ENCODE data around the gene OR51D1. TPM values are rescaled to one million over a fixed set of nuclear protein-coding genes. Genes with fewer than 3 reads are reported as not detected.

OR51D1 gene
- total RNA-seq, result not detected
- not detected for polyA plus RNA-seq

GRCh38 chr11:4636962-4637661, at the start of gene OR51D1:
TSS of gene OR51D1 (plus strand) at chr11:4637477. CDS start at chr11:4639791, 2,314 bp downstream.
- Histone ChIP-seq H3K27ac (ENCODE audit: low read depth) (no peak within 1 kb of the TSS), H3K36me3 (ENCODE audit: insufficient read depth) (no peaks in the 10 kb centered on the region), H3K4me1 (ENCODE audit: insufficient read depth) (no peaks in the 10 kb centered on the region), H3K4me3 (ENCODE audit: low read depth, low read length) (no peak within 1 kb of the TSS)
- peak; percentile 13 for DNase-seq (ENCODE audit: extremely low spot score)
- 32% methylated on average over 21 of the region's 21 CpGs for WGBS

GRCh38 chr11:4589017-4589416, 48.3 kb upstream of the OR51D1 start:
- Histone ChIP-seq H3K36me3 (ENCODE audit: insufficient read depth) (no peaks in the 10 kb centered on the region), H3K4me1 (ENCODE audit: insufficient read depth) (no peaks in the 10 kb centered on the region), H3K27ac (ENCODE audit: low read depth) (no peak overlapping the region), H3K4me3 (ENCODE audit: low read depth, low read length) (no peak overlapping the region)
- 69% methylated on average over 3 of the region's 3 CpGs for WGBS
- DNase-seq (ENCODE audit: extremely low spot score), result no peak

- no peak within 1 kb of the TSS for H3K27ac ChIP-seq (ENCODE audit: low read depth)
- DNase-seq (ENCODE audit: extremely low spot score), result no peak
- H3K4me1 ChIP-seq (ENCODE audit: insufficient read depth), result no peaks in the 10 kb centered on the region
- no peak within 1 kb of the TSS for H3K4me3 ChIP-seq (ENCODE audit: low read depth, low read length)
- H3K36me3 ChIP-seq (ENCODE audit: insufficient read depth), result no peaks in the 10 kb centered on the region
- 78% methylated on average over 1 of the region's 1 CpG for WGBS
These were observed 43.5 kb upstream of the OR51D1 start, which contains the start of gene OR52I1 for GRCh38 chr11:4593739-4594138. TSS of gene OR52I1 (plus strand) at chr11:4594039. CDS start at chr11:4594039, 0 bp downstream.

- DNase-seq (ENCODE audit: extremely low spot score), result no peak
- 92% methylated on average over 4 of the region's 4 CpGs for WGBS
These were observed 32.2 kb upstream of the OR51D1 start for GRCh38 chr11:4605057-4605456.

GRCh38 chr11:4606231-4607015, 30.9 kb upstream of the OR51D1 start:
- Histone ChIP-seq H3K4me3 (ENCODE audit: low read depth, low read length) (no peak overlapping the region), H3K4me1 (ENCODE audit: insufficient read depth) (no peaks in the 10 kb centered on the region), H3K36me3 (ENCODE audit: insufficient read depth) (no peaks in the 10 kb centered on the region), H3K27ac (ENCODE audit: low read depth) (no peak overlapping the region)
- DNase-seq (ENCODE audit: extremely low spot score), result no peak
- 55% methylated on average over 1 of the region's 1 CpG for WGBS

More at GRCh38 chr11:4605057-4605456, 32.2 kb upstream of the OR51D1 start:
- Histone ChIP-seq H3K4me3 (ENCODE audit: low read depth, low read length) (no peak overlapping the region), H3K27ac (ENCODE audit: low read depth) (no peak overlapping the region), H3K4me1 (ENCODE audit: insufficient read depth) (no peaks in the 10 kb centered on the region), H3K36me3 (ENCODE audit: insufficient read depth) (no peaks in the 10 kb centered on the region)

GRCh38 chr11:4607096-4607495, 30.2 kb upstream of the OR51D1 start:
- DNase-seq (ENCODE audit: extremely low spot score), result no peak
- H3K36me3 ChIP-seq (ENCODE audit: insufficient read depth), result no peaks in the 10 kb centered on the region
- H3K4me3 ChIP-seq (ENCODE audit: low read depth, low read length), result peak overlapping the region; percentile 73
- H3K4me1 ChIP-seq (ENCODE audit: insufficient read depth), result no peaks in the 10 kb centered on the region
- no peak overlapping the region for H3K27ac ChIP-seq (ENCODE audit: low read depth)
- WGBS, result 40% methylated on average over 6 of the region's 6 CpGs

- WGBS, result 4% methylated on average over 43 of the region's 43 CpGs
- DNase-seq (ENCODE audit: extremely low spot score), result peak; percentile 86
- H3K27ac ChIP-seq (ENCODE audit: low read depth), result peak within 1 kb of the TSS; percentile 65
- no peaks in the 10 kb centered on the region for H3K36me3 ChIP-seq (ENCODE audit: insufficient read depth)
- no peaks in the 10 kb centered on the region for H3K4me1 ChIP-seq (ENCODE audit: insufficient read depth)
- peak within 1 kb of the TSS; percentile 73 for H3K4me3 ChIP-seq (ENCODE audit: low read depth, low read length)
These were observed 29.3 kb upstream of the OR51D1 start, which contains the start of gene TRIM68 for GRCh38 chr11:4607781-4608666. TSS of gene TRIM68 (minus strand) at chr11:4608231. CDS start at chr11:4605504, 2,727 bp downstream.

GRCh38 chr11:4610258-4610935, 26.9 kb upstream of the OR51D1 start:
- Histone ChIP-seq H3K4me3 (ENCODE audit: low read depth, low read length) (no peak overlapping the region), H3K27ac (ENCODE audit: low read depth) (no peak overlapping the region), H3K36me3 (ENCODE audit: insufficient read depth) (no peaks in the 10 kb centered on the region), H3K4me1 (ENCODE audit: insufficient read depth) (no peaks in the 10 kb centered on the region)
- 38% methylated on average over 3 of the region's 3 CpGs for WGBS
- no peak for DNase-seq (ENCODE audit: extremely low spot score)

GRCh38 chr11:4611986-4612385, 25.3 kb upstream of the OR51D1 start:
- H3K27ac ChIP-seq (ENCODE audit: low read depth), result no peak overlapping the region
- no peaks in the 10 kb centered on the region for H3K4me1 ChIP-seq (ENCODE audit: insufficient read depth)
- H3K36me3 ChIP-seq (ENCODE audit: insufficient read depth), result no peaks in the 10 kb centered on the region
- 86% methylated on average over 2 of the region's 2 CpGs for WGBS
- no peak overlapping the region for H3K4me3 ChIP-seq (ENCODE audit: low read depth, low read length)
- DNase-seq (ENCODE audit: extremely low spot score), result no peak

GRCh38 chr11:4615856-4616444, 21.3 kb upstream of the OR51D1 start:
- Histone ChIP-seq H3K27ac (ENCODE audit: low read depth) (no peak overlapping the region), H3K4me1 (ENCODE audit: insufficient read depth) (no peaks in the 10 kb centered on the region), H3K36me3 (ENCODE audit: insufficient read depth) (no peaks in the 10 kb centered on the region), H3K4me3 (ENCODE audit: low read depth, low read length) (no peak overlapping the region)
- DNase-seq (ENCODE audit: extremely low spot score), result no peak

- Histone ChIP-seq H3K4me1 (ENCODE audit: insufficient read depth) (no peaks in the 10 kb centered on the region), H3K27ac (ENCODE audit: low read depth) (no peak overlapping the region), H3K36me3 (ENCODE audit: insufficient read depth) (no peaks in the 10 kb centered on the region), H3K4me3 (ENCODE audit: low read depth, low read length) (no peak overlapping the region)
- no peak for DNase-seq (ENCODE audit: extremely low spot score)
- 80% methylated on average over 9 of the region's 9 CpGs for WGBS
These were observed 17.8 kb upstream of the OR51D1 start for GRCh38 chr11:4619514-4619913.

GRCh38 chr11:4626207-4627099, 10.8 kb upstream of the OR51D1 start:
- Histone ChIP-seq H3K4me1 (ENCODE audit: insufficient read depth) (no peaks in the 10 kb centered on the region), H3K27ac (ENCODE audit: low read depth) (no peak overlapping the region), H3K4me3 (ENCODE audit: low read depth, low read length) (no peak overlapping the region), H3K36me3 (ENCODE audit: insufficient read depth) (no peaks in the 10 kb centered on the region)
- peak; percentile 18 for DNase-seq (ENCODE audit: extremely low spot score)
- 34% methylated on average over 15 of the region's 15 CpGs for WGBS
